Stimulated activated CD8-positive, alpha-beta memory T cell treated with anti-CD3 and anti-CD28 coated beads, Interleukin-2, amount 100 ng/mL, for 1 hour (primary cell): ENCODE data around the gene MEG3.

Experiments used
- DNase-seq, 2 donors: peaks; one replicate each; pipeline ENCODE4 v3.0.0-alpha.2; 2020; ENCODE audit warnings: low read depth in 2 of 2

The MEG3 gene

GRCh38 chr14:100896369-100897060 lies 70.6 kb downstream of the MEG3 start:
- DNase-seq, result no peak

- no peak for DNase-seq
Observed at GRCh38 chr14:100898465-100898864, 72.5 kb downstream of the MEG3 start.

DNA sequence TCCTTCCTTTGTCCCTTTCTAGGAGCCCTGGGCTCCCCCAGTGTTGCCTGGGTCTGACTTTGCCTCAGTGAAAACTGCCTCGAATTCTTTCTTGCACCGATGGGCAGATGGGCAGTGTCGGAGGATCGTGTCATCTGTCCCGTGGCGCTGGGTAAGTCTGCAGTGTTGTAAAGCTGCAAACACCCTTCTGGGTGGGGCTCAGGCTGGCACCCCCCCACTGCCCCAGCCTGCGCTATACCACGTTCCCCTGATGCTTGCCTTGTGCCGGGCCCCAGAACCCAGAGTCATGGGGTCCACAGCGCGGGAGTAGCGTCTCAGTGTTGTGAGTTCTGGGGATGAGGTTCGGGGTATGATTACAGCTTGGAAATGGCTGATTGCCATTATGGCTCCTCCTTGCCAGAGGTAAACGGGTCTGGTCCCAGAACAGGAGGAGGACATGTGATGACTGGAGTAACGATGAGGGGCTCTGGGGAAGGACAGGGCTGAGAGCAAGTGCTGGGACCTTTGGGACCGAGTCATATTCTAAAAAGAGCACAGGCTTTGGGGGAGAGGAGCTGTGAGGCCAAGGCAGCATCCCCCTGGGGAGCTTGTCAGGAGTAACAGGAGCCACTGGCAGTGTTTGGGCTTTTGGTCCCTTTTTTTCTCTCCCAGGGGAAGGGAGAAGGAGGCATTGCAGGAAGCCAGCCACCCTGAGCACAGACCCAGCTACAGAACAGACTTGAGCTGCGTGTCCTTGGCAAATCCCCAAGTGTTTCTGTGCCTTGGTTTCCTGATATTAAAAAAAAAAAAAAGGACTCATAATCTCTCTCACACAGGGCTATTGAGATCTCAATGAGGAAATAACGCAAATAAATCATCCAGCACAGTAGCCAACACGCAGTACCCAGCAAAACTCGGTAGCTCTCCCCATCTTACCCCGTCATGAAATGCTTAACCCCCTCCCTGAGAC lies 73.3 kb downstream of the MEG3 start:
- no peak for DNase-seq

GRCh38 chr14:100899884-100900771 lies 74.2 kb downstream of the MEG3 start:
- no peak for DNase-seq

DNA sequence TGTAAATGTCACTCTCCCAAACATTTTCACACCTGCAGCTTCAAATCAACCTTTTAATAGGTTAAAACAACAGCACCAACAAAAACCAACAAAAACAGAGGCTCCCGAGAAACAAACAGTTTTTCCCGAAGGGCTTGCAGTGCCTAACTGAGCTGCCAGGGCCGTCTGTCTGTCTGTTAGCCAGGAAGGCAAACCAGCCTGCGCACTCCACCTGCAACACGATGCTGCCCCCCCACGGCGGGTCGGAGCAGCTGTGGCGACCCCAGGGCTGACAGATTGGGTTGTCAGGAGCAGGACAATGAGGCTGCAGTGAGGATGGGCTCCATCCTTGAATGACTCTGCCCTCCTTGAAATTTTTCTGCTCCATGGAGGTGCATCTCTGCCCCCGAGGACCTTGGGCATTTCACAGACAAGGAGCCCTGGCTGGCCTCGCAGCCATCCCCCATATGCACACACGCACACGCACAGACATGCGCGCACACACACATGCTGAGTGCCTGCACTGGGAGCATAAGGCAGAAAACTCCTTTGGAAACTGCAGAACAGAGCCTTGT lies 75.0 kb downstream of the MEG3 start:
- no peak for DNase-seq

GRCh38 chr14:100901391-100902183 lies 75.7 kb downstream of the MEG3 start:
- DNase-seq, result no peak

DNA sequence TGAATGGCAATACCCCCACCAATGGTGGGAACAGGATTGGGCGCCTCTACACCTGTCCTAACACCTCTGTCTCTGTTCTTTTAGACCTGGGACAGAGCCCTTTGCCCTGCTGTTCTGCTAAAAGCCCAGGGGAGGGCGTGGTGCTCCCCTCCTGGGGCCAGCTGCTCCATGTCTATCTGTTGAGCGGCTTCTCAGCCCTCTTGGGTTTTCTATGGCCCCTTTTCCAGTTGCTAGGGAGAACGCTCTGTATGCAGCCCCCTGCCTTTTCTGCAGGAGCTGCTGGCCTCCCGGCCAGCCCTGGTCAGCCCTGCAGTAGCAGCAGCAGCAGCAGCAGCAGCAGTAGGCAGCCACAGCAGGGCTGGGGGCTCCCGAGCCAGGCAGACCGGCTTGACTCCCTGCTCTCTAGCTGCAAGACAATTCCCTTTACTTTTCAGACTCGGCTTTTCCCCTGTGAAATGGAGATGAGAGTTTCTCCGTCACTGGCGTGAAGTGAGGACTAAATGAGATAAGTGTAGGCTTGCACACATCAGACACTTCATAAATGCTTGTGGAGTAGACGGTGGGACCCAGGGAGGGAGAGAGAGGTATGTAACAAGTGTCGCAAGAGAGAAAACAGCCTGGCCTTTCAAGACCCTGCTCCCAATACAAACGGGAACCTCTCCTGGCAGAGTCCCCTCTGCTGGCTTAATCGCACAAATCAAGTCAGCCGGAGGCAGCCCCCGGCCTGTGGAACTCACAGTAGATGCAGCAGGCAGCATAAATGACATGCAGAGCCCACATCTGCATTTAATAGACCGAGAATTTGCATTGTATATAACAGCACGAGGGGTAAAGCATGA lies 76.6 kb downstream of the MEG3 start:
- no peak for DNase-seq

GRCh38 chr14:100903134-100903468 lies 77.2 kb downstream of the MEG3 start:
- no peak for DNase-seq

GRCh38 chr14:100903672-100904185 lies 77.8 kb downstream of the MEG3 start, which contains the start of gene RTL1:
TSS of gene RTL1 (minus strand) at chr14:100903722. CDS start at chr14:100884788, 18,934 bp downstream.
- DNase-seq, result no peak

GRCh38 chr14:100904307-100905087 lies 78.6 kb downstream of the MEG3 start:
- DNase-seq, result no peak

DNA sequence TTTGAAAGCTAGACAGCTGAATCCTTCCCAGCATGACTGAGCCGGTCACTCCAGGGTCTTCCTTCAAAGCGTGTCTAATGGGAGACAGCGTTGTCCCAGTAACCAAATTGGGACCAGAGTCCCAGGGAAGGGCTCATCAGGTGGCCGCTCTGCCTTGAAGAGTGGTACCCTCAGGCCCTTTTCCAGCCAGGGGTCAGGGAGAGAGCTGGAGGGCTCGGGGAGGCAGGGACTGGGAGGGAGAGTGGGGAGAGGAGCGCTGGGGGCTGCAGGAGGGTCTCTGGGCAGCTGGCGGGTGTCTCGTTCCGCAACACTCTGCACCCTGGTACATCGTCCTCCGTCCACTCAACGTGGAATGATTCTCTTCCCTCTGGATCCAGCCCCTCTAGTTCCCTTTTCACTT lies 79.2 kb downstream of the MEG3 start:
- DNase-seq, result no peak

GRCh38 chr14:100906420-100906819 lies 80.5 kb downstream of the MEG3 start:
- DNase-seq, result no peak

- DNase-seq, result no peak
Observed at GRCh38 chr14:100907240-100907639, 81.3 kb downstream of the MEG3 start.

- no peak for DNase-seq
Observed at GRCh38 chr14:100909439-100909838, 83.5 kb downstream of the MEG3 start.
